HL-60/S4 (cell line): ENCODE results near the gene NAALADL2.

Source experiments
- in situ Hi-C: fragments of 300-500 bp; cut with MboI; formaldehyde crosslinking; loops from 2 replicates; pipeline ENCODE4 v1.14.3; 2022; ENCODE audit warnings: low sequenced_read_pairs

NAALADL2 gene

DNA sequence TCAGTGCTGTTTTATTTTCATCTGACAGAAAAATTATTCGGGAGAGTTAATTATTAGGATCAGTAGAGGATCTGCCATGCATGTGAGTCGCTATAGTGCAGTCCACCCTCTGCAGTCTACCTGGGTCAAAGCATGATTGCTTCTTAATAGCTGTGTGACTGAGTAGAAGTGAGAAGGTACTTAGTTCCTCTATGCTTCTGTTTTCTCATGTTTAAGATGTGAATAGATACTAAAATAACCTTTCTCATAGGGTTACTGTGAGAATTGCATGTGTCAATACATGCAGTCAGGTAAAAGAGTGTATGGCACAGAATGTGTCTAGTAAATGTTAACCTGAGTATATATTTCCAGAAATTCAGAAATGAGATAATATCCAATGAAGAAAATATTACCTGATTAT, 435.7 kb downstream of the NAALADL2 start:
- in situ Hi-C loops = no loop called here

DNA sequence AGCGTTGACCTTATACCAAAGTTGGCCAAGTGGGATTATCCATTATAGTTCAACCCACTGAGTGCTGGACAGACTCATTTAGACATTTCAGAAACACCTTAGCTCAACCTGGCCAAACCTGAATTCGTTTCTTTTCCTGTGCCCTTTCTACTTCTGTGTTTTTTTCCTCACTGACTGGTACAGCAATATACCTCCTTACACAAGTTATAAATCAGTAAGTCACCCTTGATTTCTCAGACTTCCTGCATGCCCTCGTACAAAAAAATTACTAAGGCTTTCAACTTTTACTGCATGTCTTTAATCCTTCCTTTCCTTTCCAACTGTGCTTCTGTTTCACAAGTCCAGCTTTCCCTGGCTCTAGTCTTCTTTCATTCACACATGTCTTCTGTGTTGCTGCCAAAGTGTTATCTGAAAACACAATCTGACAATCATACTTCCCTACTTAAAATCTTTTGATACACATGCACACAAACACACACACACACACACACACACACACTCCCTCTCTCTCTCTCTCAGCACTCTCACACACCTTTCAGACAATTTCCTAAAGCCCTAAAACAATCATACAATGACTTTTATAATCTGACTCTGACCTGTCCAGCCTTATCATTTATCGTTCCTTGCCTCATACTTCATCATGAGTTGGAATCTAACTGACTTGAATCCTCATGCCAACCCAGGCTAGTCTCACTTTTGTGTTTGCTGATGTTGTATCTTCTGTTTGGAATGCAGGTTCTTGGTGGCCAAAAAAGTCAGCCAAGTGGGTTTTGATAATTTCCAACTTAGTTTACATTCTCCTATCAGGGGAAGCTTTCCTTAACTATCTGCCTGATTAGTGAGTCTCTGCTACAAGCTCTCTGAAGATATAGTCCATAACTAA, 436.4 kb downstream of the NAALADL2 start:
- in situ Hi-C loops = no loop called here

DNA sequence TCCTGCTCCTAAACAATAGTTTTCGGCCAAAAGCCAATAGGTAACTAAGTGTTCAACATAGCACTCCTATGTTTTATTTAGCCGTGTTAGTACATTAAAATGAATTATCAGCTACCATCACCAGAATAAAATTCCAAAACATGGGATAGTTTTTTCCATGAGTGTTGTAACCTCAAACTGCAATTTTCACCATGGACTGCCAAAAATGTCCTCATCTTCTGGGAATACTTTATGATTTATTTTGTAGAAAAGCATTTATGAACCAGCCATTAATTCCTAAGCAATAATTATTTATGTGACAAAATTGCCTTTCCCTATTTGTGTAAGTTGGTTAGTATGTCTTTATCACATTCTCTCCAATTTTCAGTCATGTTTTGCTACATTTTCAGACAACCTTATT, 438.1 kb downstream of the NAALADL2 start:
- in situ Hi-C loops = no loop called here

DNA sequence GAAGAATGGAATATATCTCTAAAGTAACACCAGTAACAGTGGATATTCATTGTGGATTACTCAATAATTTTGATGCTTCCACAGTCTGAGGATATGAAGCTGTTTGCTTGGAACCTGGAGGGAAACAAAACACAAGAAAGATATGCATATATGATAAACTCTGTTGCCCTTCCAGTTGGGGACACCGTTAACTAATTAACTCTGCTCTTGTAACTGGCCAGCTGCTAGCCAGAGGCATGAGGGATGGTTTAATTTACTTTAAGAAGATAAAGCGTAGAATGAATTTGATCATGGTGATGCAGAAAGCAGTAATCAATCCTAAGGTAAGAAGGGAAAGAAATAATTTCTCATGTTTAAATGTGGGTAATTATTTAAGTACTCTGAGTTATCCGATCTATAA, 442.6 kb downstream of the NAALADL2 start:
- in situ Hi-C loops = no loop called here

DNA sequence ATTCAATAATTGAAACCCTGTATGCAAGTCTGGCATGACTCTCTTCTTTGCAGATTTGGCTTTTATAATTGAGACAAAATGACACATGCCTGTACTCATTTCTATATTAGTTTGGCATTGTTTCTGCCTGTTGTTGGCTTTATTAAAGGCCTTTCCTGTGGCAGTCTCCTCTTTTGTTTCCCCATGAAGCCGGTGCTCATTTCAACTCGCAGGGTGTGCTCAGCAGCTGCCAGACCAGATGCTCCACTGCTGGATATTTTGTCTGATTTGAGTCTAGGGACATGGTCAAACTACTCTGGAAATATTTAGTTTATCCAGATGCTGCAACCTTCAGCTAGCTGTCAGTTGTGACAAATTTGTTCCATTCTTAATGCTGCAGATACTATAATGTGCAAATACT, 445.3 kb downstream of the NAALADL2 start:
- in situ Hi-C loops = no loop called here

DNA sequence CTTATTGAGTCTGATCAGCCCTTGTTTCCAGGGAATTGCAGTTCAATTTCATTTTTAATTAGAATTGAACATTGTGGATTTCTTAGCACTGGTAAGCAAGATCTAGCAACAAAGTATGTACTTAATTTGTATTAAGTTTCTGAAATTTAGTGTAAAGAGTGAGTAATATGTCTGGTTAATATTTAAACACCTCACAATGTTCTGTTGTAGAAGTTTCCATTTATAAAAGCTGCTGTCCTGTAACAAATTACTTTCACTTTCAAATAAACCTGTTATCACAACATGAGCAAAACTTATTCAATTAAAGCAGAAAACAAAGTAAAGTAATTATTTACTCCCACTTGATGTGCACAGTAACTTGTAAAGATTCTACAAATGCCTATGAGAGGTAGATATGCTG, 448.5 kb downstream of the NAALADL2 start:
- in situ Hi-C loops = no loop called here

DNA sequence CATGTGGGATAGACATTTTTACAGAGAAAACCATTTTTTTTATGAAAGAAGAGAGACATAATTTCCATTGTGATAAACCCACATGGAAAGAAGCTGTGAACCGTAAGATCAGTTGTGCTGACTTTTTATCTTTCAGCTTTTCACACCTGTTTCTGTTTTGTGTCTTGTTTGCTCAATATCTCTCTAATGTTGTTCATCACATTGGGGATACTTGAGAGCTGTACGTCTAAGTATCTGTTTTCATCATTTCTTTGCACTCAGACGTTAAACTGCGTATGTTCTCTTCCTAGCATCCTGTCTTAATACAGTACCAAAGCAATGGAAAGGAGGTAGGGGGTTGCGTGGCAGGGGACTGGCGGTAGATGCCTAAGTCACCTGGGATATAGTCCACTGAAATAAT, 449.0 kb downstream of the NAALADL2 start:
- in situ Hi-C loops = no loop called here

DNA sequence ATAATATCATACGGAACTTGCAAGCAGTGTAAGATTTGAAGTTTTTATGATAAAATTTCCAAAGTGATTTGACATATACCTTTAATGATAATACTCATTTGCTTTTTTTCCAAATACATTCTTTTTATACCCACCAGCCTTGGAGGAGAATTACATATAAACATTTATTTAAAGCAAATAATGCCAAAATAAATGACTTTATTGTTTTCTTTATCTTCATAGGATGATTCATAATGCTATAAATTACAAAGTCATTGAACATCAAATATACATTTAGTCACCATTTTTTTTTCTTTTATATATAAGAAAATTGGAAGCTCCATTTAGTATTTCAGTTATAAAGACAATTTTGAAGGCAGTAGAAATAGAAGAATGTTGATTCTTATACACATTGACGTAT, 450.9 kb downstream of the NAALADL2 start:
- in situ Hi-C loops = no loop called here

DNA sequence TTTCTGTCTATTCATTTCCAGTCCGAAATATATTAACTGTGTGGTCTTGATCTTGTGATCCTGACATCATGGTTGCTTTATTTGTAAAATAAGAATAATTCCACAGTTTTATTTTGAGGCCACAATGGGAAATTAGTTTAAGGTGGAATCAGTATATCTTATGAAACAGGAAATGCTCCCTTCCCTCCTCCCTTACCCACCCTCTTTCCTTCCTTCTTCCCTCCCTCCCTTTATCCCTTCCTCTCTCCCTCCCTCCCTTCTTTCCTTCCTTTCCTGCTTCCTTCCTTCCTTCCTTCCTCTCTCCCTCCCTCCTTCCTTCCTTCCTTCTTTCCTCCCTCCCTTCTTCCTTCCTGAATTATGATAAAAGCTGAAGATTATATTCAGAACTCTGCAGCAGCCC, 452.3 kb downstream of the NAALADL2 start:
- in situ Hi-C loops = no loop called here

DNA sequence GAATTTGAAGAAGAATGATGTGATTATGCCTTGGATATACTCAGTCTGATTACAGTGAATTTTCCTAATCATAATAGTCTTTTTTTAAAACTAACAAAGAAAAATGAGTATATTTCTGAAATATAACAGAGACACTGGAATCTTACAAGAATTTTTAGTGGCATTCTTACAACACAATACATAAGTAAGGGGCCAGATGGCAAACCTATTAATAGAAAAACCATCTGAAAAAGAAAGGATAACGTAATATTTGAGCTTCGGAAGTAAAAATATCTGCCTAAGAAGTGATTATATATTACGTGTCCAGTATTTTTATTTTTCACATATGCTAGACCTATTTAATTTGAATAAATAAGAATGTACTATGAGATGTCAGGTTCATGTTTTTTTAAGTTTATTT, 452.8 kb downstream of the NAALADL2 start:
- in situ Hi-C loops = no loop called here

DNA sequence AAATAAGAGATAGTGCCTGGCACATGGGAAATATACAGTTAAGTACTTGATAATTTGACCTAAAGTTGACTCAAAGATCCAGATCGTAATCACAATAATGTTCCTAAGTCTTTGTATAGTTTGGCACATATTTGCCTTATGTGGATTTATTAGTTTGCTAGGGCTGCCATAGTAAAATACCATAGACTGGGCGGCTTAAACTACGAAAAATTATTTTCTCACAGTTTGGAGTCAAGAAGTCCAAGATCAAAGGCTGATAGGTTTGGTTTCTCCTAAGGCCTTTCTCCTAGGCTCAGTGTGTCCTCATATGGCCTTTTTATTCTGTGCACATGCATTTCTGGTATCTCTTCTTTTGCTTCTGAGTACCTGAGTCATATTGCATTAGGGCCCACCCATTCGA, 453.7 kb downstream of the NAALADL2 start:
- in situ Hi-C loops = no loop called here

DNA sequence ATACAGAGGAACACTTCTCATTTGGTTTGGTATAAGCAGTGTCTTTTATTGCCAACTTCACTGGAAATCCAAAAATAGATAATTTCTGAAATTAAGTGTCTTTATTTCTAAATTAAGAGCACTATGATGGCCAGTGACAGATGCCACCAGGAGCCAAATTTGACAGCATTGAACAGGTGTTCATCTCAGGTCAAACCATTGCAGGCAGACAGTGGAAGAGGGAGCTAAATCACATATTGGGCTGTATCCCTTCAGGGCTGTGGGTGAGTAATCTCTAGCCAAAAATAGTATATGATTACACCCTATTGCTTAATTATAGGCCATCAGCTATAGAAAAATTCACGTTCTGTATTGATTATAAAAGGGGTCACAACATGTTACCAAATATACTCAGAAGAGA, 457.7 kb downstream of the NAALADL2 start:
- in situ Hi-C loops = no loop called here

DNA sequence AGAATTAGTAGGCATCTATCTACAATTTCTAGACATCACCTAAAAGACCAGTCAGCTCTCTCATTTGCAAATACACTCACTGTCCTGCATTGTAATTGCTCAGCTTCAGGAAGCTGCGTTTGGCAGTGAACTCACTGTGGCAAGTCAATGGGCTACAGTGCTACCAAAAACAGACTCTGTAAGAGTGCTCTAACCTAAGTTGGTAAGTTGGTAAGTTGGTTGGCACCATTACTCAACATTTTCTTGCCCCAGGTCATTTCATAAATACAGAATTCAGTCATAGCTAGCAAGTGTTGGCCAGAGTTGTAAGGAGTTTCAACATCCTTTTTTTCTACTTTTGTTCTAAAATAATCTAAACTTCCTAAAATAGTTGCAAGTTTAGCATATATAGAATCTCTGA, 466.3 kb downstream of the NAALADL2 start:
- in situ Hi-C loops = no loop called here

DNA sequence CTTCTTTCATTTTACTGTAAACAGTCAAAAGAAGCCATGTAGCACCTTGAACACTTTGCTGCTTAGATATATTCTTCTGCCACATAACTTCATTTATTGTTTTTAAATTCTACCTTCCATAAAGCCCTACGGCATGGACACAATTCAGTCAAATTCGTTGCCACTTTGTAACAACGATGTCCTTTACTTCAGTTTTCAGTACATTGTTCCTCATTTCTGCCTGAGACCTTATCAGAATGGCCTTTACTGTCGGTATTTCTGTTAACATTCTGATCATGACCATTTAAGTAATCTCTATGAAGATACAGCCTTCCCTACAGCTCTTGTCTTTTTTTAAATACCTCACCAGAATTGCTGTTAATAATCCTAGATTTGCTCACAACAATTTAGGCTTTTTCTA, 466.9 kb downstream of the NAALADL2 start:
- in situ Hi-C loops = no loop called here

DNA sequence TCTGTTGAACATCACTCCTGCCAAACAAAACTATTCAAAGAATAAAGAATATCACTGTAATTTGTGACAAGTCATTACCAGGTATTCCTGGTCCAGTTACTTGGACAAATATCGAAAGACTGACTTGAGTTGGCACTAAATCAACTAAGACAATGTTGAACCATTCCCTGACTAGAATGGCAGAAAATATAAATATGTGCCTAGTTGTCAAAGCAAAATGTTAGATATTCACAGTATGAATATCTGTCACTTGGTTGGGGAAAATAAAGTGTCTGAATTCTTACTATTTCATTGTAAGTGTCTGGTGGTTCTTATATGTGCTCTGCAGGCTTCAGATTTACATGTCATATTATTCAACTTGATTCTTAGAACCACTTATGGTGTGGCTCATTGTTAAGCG, 470.2 kb downstream of the NAALADL2 start:
- in situ Hi-C loops = no loop called here

DNA sequence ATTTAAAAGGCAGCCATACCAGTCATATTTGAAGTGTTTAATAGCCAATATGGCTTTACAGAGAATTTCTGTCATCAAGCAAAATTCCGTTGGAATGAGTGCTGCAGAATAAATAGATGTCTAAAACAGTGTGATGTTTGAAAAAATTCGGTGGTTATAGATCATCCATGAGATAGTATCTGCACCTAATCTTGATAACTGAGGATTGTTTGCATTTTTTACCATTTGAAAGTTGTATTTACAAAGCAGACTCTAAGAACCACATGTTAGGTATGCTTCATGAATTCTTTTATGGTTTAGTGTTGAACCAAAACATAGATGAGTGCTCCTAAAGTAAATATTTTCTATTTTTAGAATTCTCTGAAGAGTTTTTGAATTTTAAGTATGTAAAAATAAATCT, 476.1 kb downstream of the NAALADL2 start:
- in situ Hi-C loops = no loop called here

DNA sequence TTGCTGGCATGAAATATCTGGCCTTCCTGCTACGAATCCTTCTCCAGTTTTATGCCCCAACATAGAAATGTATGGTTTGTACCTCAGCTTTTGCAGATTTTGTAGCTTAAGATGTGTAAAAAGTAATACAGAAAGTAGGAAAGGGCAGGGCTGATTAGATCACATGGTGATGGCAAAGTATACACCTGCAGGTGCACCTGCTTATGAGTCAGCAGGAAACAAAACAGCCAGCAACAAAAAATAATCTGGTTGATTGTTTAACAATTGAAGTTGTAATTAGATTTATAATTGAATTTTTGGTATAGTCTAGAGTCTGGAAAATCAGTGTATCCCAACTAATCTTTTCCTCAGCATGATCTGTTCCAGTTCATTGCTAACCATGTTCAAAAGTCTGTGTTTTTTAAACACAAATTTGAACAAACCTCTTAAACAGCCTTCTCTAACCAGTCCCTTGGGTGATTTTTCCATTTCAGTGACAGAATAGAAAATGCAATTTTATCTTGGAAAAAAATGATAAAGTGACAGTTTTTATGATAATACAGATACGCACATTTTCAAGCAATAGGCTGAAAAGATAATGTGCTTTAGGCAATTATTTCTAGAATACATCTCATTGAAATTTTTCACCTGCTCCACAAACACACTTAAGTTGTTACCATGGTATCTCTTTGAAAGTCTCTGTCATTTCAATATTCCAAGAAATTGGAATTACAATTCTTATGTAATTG, 477.4 kb downstream of the NAALADL2 start:
- in situ Hi-C loops = no loop called here

DNA sequence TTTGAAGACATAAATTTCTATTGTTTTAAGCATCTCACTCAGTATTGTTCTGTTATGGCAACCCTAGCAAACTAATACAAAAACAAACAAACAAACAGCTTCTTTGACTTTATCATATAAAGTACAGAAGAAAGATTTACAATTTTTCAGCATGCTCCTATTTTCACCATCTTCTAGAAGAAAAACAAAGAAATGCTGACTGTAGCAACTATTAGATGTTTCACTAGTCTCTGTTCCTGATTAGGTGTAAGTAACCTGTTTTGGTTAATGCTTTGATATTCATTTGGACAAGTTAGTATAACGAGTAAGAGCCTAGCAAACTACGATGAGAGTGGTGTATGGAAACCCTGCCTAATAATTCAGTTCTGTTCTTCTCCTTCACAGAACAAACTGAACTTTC, 478.5 kb downstream of the NAALADL2 start:
- in situ Hi-C loops = no loop called here

DNA sequence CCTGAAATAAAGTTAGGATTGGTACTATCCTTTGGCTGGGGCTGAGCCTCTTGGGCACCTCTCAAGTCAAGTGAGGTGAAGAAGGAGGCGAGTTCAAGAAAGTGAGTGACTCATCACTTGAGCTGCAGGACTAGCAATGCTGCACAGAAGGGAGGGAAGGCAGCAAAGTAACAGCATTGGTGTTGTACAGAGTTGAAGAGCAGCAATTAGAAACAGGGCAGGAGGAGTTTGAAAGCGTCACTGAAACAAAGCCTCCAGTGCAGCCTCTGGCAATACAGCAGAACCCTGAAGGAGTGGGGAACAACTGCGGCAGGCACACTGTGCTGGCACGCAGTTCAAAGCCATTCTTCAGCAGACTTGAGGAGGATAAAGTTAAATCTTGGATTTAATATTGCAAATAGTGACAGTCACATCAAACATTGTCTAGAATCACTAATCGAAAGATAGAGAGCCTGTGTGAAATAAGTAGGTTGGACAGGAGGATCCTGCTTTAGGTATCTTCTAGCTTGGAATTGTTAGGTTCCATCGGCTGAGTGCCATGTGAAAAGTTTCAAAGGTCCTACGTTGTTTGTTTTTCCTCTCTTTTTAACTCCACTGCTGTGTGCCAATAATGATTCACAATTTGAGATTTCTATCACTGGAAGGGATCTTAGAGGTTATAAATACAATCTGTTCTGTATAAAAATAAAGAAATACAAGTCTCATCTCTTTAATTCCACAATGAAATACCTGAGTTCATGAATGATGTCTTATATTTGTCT, 479.8 kb downstream of the NAALADL2 start:
- in situ Hi-C loops = no loop called here

DNA sequence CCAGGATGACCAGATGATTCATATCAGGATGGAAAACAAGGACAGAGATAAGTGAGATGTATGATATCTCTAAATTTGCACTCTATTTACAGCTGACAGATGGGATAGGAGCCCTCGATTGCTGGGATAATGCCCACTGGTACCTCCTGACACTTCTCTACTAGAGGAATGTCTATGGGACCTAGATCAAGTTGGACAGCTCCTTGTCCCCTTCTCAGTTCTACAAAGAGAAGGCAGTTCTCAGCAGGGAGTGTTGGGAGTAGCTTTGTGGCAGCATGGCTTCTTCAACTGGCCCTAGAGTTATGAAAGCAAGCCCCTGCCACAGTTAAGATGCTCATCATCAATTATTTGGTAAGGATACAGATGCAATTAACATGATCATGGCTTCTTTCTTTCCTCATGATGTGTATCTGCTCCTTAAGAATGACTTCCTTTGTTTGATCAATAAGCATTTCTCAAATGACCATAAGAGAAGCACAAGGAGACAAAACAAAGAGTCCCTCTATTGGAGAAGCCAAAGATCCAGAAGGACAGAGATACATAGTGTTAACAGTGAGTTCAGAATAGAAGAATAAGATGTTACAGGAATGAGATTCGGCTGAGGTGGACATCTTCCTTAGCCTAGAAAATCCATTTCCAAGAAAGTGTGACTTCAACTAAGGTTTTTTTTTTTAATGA, 481.3 kb downstream of the NAALADL2 start:
- in situ Hi-C loops = no loop called here

DNA sequence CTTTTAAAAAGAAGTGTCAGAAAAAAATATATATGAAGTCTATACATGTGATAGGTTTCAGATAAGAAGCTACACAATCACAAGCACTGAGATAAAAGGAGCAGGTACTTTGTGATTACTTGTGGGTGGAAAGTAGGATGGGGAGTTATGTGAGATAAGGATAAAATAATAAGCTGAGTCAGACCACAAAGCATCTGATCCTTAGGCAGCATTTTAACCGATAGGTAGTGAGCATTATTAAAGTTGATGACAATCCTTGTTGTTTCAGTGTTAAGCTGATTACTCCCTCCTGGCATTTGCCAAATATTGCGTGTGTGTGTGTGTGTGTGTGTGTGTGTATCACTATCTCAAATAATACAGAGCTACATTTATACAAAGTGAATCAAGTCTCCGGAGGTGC, 483.1 kb downstream of the NAALADL2 start:
- in situ Hi-C loops = no loop called here
